ENCODE measurements around the gene EIF4G1.

EIF4G1 gene

GRCh38 chr3:184307915-184308314 is 6.5 kb upstream of the EIF4G1 start:
- no peak for TF ChIP-seq YY1 (IDR thresholded peaks at IDR 0.05; ENCODE audit: low read depth)
- TF ChIP-seq CEBPB (IDR thresholded peaks at IDR 0.05), result no peak
- no peak for TF ChIP-seq NFIC (IDR thresholded peaks at IDR 0.05)
- no peak for TF ChIP-seq FOXM1 (IDR thresholded peaks at IDR 0.05; ENCODE audit: borderline replicate concordance, low read depth)
- no peak for TF ChIP-seq USF1 (IDR thresholded peaks at IDR 0.05)
- no peak for TF ChIP-seq TCF12 (IDR thresholded peaks at IDR 0.05; ENCODE audit: low read depth)
- TF ChIP-seq EP300 (IDR thresholded peaks at IDR 0.05; ENCODE audit: borderline replicate concordance), result no peak
- no peak for TF ChIP-seq ZBTB7A (IDR thresholded peaks at IDR 0.05; ENCODE audit: low read depth)
- no peak for TF ChIP-seq EGR1 (IDR thresholded peaks at IDR 0.05)
- no peak for TF ChIP-seq CREB1 (IDR thresholded peaks at IDR 0.05; ENCODE audit: low read depth)
- no peak for TF ChIP-seq REST (IDR thresholded peaks at IDR 0.05; ENCODE audit: low read depth)
- no peak for TF ChIP-seq TEAD4 (IDR thresholded peaks at IDR 0.05)
- TF ChIP-seq MAX (IDR thresholded peaks at IDR 0.05), result no peak
- no peak for TF ChIP-seq TAF1 (IDR thresholded peaks at IDR 0.05; ENCODE audit: low read depth)
- TF ChIP-seq RAD21 (IDR thresholded peaks at IDR 0.05; ENCODE audit: low read depth), result no peak

GRCh38 chr3:184308744-184309143 is 5.7 kb upstream of the EIF4G1 start:
- TF ChIP-seq ZBTB7A (IDR thresholded peaks at IDR 0.05; ENCODE audit: low read depth) (no peak), NFIC (IDR thresholded peaks at IDR 0.05) (no peak), REST (IDR thresholded peaks at IDR 0.05; ENCODE audit: low read depth) (no peak), USF1 (IDR thresholded peaks at IDR 0.05) (no peak), RAD21 (IDR thresholded peaks at IDR 0.05; ENCODE audit: low read depth) (no peak), EGR1 (IDR thresholded peaks at IDR 0.05) (no peak), CEBPB (IDR thresholded peaks at IDR 0.05) (no peak), TEAD4 (IDR thresholded peaks at IDR 0.05) (no peak), CREB1 (IDR thresholded peaks at IDR 0.05; ENCODE audit: low read depth) (no peak), TCF12 (IDR thresholded peaks at IDR 0.05; ENCODE audit: low read depth) (no peak), MAX (IDR thresholded peaks at IDR 0.05) (no peak), YY1 (IDR thresholded peaks at IDR 0.05; ENCODE audit: low read depth) (no peak), EP300 (IDR thresholded peaks at IDR 0.05; ENCODE audit: borderline replicate concordance) (no peak), TAF1 (IDR thresholded peaks at IDR 0.05; ENCODE audit: low read depth) (no peak), FOXM1 (IDR thresholded peaks at IDR 0.05; ENCODE audit: borderline replicate concordance, low read depth) (no peak)

GRCh38 chr3:184311633-184312032 is 2.8 kb upstream of the EIF4G1 start:
- TF ChIP-seq TEAD4 (IDR thresholded peaks at IDR 0.05), result no peak
- no peak for TF ChIP-seq CREB1 (IDR thresholded peaks at IDR 0.05; ENCODE audit: low read depth)
- TF ChIP-seq TCF12 (IDR thresholded peaks at IDR 0.05; ENCODE audit: low read depth), result no peak
- no peak for TF ChIP-seq REST (IDR thresholded peaks at IDR 0.05; ENCODE audit: low read depth)
- TF ChIP-seq NFIC (IDR thresholded peaks at IDR 0.05), result no peak
- TF ChIP-seq MAX (IDR thresholded peaks at IDR 0.05), result no peak
- TF ChIP-seq RAD21 (IDR thresholded peaks at IDR 0.05; ENCODE audit: low read depth), result no peak
- TF ChIP-seq TAF1 (IDR thresholded peaks at IDR 0.05; ENCODE audit: low read depth), result no peak
- no peak for TF ChIP-seq USF1 (IDR thresholded peaks at IDR 0.05)
- no peak for TF ChIP-seq YY1 (IDR thresholded peaks at IDR 0.05; ENCODE audit: low read depth)
- TF ChIP-seq FOXM1 (IDR thresholded peaks at IDR 0.05; ENCODE audit: borderline replicate concordance, low read depth), result no peak
- no peak for TF ChIP-seq CEBPB (IDR thresholded peaks at IDR 0.05)
- TF ChIP-seq ZBTB7A (IDR thresholded peaks at IDR 0.05; ENCODE audit: low read depth), result no peak
- no peak for TF ChIP-seq EP300 (IDR thresholded peaks at IDR 0.05; ENCODE audit: borderline replicate concordance)
- TF ChIP-seq EGR1 (IDR thresholded peaks at IDR 0.05), result no peak
